ACHN (cell line): ENCODE measurements around the gene LCTL.
"Not testable (repeated sequence)": the region's sequence is repeated elsewhere in the genome, so short reads cannot be mapped to it uniquely, and the experiment has no call there.

ENCODE experiments used
- DNase-seq: peaks from one replicate; pipeline ENCODE4 v3.0.0-alpha.2; 2015
- in situ Hi-C: cut with HindIII; loops from 2 replicates; pipeline ENCODE4 v1.10.0; 2017; ENCODE audit warnings: low sequenced_read_pairs, low pct_ligation_motif_present, low pct_unique_long_range_greater_than_20kb

Gene LCTL

DNA sequence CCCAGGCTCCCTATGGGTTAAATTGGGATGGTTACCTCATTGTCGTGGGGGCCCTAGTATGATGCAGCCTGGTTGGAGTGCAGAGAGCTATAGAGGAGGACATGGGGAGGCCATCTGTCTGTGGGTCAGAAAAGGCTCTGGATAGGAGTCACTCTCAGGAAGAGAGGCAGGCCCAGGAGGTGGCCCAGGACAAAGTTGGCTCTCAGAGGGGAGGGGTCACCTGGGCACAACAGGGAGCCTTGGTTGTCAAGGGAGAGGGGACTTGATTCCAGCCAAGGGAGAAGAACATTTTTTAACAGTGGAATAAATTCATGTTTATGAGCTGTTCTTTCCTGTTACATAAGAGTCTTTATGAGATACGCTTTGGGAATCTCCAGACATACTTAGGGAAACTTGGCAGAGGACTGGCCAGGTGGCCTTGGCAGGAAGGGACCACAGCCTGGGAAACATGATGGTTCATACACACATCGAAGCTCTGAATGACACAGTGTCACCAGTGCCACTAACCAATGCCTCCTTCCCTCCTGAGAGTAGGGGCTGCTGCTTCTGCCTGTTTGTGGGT is 27.5 kb upstream of the LCTL start:
- DNase-seq = no peak
- in situ Hi-C loops = no loop called here

GRCh38 chr15:66592505-66593218 is 26.9 kb upstream of the LCTL start:
- in situ Hi-C loops = no loop called here
- no peak for DNase-seq

GRCh38 chr15:66591322-66591862 is 25.6 kb upstream of the LCTL start:
- in situ Hi-C loops = no loop called here
- DNase-seq = no peak

DNA sequence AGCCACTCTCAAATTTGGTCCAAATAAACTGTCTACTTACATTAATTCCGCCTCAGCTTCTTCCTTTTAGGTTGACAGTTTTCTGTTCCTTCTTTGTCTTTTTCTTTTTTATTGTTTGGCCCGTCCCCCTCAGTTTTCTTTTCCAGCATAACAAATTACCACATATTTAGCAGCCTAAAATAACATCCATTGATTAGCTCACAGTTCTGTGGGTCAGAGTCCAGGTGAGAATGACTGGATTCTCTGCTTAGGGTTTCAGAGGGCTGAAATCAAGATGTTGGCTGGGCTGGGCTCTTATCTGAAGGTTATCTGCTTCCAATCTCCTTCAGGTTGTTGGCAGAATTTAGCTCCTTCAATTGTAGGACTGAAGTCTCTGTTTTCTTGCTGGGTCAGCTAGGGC is 24.6 kb upstream of the LCTL start:
- no peak for DNase-seq
- in situ Hi-C loops = no loop called here

- in situ Hi-C loops = not testable (repeated sequence)
These were observed 23.6 kb upstream of the LCTL start for GRCh38 chr15:66589429-66589828.

DNA sequence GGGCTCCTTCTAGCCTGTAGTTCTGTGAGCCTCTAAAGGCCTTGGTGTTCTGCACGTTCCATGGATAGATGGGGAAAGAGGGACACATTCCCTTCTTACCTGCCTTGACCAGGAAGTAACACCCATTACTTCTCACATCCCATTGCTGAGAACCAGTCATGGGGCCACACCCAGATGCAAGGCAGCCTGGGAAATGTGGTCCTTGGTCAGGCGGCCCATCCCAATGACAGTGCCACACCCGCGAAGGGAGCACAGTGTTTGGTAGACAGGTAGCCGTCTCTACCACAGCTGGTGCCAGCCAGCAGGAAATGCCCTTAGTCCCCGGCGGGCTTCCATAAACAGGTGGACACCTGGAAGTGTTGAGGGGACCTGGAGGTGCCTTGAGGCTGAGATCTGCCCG is 23.2 kb upstream of the LCTL start:
- in situ Hi-C loops = no loop called here
- no peak for DNase-seq

More at GRCh38 chr15:66589429-66589828, 23.6 kb upstream of the LCTL start:
- DNase-seq = not testable (repeated sequence)

DNA sequence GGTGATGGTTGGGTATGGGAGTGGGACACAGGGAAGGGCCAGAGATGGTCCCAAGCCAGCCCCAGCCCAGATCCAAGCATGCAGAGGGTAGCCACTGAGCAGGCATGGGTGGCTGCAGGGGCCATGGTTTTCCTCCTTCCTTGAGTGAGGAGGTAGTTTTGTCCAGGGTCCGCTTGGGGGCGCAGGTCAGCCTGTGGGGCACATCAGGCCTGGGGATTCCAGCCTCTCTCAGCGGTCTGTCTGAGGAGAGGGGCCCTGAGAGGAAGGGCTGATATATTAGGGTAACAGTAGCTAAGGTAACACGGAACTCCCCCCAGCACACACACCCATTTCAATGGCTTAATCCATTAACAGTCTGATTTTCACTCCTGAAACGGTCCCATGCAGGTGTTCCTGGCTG is 22.7 kb upstream of the LCTL start:
- DNase-seq = no peak
- in situ Hi-C loops = no loop called here

DNA sequence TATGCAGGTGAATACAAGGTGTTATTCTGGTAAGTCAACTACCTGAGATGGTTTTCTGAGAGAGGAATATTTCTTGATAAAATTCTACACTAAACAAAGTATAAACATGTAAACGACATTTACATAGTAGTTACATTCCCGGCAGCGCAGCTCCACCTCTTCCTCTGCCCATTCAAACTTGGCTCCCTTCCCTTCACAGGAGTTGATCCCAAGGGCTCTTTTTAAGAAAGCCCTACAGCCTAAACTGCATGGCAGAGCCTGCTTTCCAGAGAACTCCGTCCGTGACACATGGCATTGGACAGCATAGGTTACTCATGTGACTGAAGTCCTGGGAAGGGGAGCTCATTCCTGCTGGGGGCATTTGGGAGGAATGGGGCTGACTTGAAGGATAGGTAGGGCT is 22.0 kb upstream of the LCTL start:
- DNase-seq = no peak
- in situ Hi-C loops = no loop called here

- no peak for DNase-seq
- in situ Hi-C loops = no loop called here
These were observed 21.2 kb upstream of the LCTL start for GRCh38 chr15:66587020-66587419.

DNA sequence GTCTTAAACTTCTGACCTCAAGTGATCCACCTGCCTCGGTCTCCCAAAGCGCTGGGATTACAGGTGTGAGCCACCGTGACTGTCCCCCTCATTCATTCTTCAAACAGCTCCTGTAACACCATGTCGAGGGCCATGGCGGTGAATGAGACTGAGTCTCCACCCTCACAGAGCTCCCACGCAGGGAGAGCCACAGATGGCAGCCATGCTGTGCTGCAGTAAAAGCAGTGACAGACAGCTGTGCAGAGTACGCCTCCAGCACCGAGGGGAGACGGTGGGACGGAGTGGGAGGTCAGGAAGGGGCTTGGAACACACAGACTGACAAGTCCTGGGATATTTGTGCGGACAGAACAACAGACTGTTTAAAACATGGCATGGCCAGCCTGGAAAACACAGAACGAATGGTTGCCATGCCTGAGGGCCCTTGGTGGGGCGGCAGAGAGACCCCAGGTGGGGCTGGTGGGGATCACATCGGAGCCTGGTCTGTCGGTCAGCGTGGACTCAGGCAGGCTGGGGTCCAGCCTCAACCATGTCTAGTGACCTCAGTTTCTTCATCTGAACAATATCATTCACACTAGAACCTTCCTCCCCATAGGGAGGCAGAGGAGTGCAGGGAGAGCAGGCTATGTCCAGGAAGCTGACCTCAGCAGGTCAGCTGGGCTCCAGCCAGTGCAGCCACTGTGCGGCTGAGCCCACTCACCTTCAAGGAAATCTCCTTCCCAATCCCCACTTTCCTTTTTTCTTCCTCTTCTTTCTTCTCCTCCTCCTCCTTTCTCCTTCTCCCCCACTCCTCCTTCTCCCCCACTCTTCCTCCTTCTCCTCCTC is 20.6 kb upstream of the LCTL start:
- in situ Hi-C loops = no loop called here

GRCh38 chr15:66581972-66582537 is 16.3 kb upstream of the LCTL start:
- in situ Hi-C loops = no loop called here
- DNase-seq = no peak

More for the DNA sequence above, 20.6 kb upstream of the LCTL start:
- DNase-seq = no peak

- in situ Hi-C loops = no loop called here
- no peak for DNase-seq
These were observed 14.8 kb upstream of the LCTL start for GRCh38 chr15:66580643-66581042.

- in situ Hi-C loops = no loop called here
- no peak for DNase-seq
These were observed 12.6 kb upstream of the LCTL start for GRCh38 chr15:66578286-66578875.

DNA sequence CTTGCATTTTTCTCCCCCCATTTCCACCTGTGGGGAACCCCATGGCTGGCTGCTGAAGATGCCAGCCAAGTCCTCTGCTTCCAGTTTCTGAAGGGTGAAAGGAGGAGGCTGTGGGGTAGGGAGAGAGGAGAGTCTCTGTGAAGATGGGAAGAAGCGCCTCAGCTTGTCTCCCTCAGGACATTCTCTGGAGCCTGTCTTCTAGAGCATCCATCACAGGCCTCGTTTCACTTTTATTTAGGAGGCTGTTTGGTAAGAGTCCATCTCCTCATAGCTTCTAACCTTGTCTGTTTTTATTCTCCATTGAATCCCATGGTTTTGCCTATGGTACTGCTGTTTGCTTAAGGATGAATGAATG is 8.8 kb upstream of the LCTL start:
- no peak for DNase-seq
- in situ Hi-C loops = no loop called here

- no peak for DNase-seq
- in situ Hi-C loops = no loop called here
These were observed 8.2 kb upstream of the LCTL start for GRCh38 chr15:66573719-66574595.

- no peak for DNase-seq
- in situ Hi-C loops = no loop called here
These were observed 7.5 kb upstream of the LCTL start for GRCh38 chr15:66573348-66573718.

DNA sequence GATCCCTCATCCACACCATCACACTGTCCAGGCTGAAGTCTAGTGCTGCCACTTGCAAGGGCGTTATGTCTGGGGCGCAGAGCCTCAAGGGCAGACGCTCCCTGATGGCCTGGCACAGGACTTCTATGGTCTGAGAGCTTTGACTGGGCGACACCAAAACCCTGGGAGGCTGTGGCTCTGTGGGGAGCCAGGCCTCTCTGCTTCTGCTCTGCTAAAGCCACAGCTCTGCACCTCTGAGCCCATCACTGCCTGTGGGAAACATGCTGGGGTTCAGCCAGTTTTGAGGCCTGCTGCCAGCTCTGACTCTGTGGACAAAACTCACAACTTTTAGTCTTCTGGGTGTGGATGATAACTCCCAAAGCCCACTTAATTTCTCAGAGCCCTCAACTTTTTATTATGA is 6.3 kb upstream of the LCTL start:
- no peak for DNase-seq
- in situ Hi-C loops = no loop called here

GRCh38 chr15:66570842-66571478 is 5.2 kb upstream of the LCTL start:
- DNase-seq = no peak
- in situ Hi-C loops = no loop called here
